NK-92 treated with Interleukin-12 subunit alpha and Interleukin-12 subunit beta, amount 100 ng/mL, for 24 hours (cell line): ENCODE measurements around the gene DGCR8.
"Not testable (repeated sequence)": the region's sequence is repeated elsewhere in the genome, so short reads cannot be mapped to it uniquely, and the experiment has no call there.

Source experiments
- DNase-seq: peaks from one replicate; lab custom pipeline; 2025; lab: John Stamatoyannopoulos, UW

The DGCR8 gene

DNA sequence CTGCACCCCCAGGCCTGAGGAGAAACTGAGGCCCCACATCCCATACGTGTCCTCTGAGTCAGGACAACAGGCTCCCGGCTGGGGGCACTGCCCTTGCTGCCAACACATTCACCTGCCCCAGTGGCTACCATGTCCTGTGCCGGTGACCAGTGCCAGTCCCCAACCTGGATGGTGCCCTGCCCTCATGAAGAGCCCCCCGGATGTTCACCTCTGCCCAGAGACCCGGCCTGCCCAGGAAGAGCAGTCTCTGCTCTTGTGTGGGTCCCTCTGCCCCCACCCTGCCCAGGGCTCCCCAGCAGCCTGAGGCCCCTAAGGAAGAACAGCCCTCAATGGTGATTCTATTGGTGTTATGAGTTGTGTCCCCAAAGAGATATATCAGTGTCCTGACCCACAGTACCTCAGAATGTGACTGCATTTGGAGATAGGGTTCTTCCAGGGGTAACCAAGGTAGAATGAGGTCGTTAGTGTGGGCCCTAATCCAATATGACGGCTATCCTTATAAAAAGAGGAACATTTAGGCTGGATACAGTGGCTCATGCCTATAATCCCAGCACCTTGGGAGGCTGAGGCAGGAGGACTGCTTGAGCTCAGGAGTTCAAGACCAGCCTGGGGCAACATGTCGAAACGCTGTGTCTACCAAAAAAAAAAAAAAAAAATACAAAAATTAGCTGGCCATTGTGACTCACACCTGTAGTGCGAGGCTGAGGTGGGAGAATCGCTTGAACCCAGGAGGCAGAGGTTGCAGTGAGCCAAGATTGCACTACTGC is 13.2 kb upstream of the DGCR8 start:
- no peak for DNase-seq

DNA sequence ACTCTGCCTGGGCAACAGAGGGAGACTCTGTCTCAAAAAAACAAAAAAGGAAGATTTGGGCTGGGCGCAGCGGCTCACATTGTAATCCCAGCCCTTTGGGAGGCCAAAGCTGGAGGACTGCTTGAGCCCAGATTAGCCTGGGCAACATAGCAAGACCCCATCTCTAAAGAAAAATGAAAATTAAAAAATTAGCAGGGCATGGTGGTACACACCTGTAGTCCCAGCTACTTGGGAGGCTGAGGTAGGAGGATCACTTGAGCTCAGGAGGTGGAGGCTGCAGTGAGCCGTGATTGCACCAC is 12.7 kb upstream of the DGCR8 start:
- not testable (repeated sequence) for DNase-seq

DNA sequence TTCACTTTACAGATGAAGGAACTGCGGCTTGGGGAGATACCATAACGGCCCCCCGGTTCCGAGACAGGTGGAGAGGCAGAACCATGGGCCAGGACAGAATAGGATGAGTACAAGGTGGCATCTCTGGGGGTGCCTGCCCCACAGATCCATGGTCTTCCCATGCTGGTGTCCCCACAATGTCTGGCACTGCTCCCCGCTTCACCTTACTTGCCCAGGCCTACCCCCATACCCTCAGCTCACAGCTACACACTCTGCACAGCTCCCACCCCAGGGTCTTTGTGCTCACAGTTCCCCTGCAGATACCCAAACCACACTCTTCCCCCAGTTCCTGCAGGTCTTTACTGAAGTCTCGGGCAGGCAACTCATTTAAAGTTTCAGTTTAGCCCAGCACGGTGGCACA is 11.4 kb upstream of the DGCR8 start:
- no peak for DNase-seq

DNA sequence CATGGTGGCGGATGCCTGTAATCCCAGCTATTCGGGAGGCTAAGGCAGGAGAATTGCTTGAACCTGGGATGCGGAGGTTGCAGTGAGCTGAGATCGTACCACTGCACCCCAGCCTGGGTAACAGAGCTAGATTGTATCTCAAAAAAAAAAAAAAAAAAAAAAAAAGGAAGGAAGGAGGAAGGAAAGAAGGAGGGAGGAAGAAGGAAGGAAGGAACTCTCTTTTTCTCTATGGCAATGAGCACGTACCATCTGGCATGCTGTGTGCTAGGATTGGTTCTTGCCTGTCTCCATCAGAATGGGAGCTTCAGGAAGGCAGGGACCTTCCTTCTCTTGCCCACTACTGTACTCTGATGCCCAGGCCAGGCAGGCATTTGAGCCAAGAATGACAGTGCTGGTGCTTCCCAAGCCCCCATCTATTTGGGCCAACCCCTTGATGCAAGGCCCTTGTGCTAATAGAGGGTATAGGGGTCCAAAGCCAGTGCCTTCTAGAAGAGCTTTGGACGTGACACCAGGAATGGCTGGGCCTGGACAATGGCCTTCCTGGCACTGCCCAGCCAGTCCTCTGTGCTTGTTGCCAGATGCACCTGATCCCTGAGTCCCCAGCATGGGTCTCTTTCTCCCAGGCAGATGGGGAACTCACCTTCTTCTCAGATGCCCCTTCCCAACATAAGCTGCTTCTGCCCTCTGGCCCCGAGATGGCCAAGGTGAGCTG is 10.6 kb upstream of the DGCR8 start:
- DNase-seq: no peak

DNA sequence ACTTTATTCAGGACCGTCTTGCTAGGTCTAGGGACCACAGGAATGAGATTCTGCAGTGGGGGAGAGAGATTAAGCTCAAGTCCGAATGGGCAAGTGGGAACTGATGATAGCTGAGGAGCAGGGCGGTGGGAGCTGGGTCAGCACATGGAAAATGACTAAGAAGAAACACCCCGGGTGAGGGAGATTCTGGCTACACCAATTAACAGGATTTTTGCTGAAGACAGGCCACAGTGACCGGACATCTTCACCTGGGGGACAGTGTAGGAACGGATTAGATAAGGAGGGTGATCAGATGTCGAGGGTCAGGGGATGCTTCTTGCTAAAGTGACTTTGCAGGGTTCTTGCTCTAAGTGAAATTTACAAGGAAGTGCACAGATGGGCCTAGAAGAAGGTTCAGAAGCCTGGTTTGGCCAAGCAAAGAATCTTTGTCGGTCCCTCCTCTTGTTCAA is 8.5 kb upstream of the DGCR8 start:
- no peak for DNase-seq

- no peak for DNase-seq
These were observed 3.3 kb upstream of the DGCR8 start for GRCh38 chr22:20076627-20077172.

- DNase-seq: peak; percentile 31
These were observed 369 bp downstream of the DGCR8 start for GRCh38 chr22:20080445-20080775.

GRCh38 chr22:20080776-20081654 is 974 bp downstream of the DGCR8 start:
- DNase-seq: no peak

- no peak for DNase-seq
These were observed 3.3 kb downstream of the DGCR8 start for GRCh38 chr22:20083157-20083890.

GRCh38 chr22:20083891-20084546 is 4.0 kb downstream of the DGCR8 start:
- DNase-seq: no peak

GRCh38 chr22:20084547-20085413 is 4.7 kb downstream of the DGCR8 start:
- DNase-seq: no peak

DNA sequence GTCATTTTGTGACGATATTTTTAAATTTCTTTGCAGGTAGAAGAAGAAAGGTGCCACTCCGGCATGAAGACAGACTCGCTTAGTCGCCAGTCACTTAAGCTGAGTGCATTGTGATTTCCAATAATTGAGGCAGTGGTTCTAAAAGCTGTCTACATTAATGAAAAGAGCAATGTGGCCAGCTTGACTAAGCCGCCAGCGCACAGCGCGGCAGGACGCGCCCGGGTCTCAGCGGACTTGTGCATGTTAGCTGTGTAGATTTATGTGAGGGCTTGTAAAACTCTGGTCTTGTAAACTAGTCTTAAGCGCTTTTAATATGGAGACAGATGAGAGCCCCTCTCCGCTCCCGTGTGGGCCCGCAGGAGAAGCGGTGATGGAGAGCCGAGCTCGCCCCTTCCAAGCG is 5.6 kb downstream of the DGCR8 start:
- no peak for DNase-seq

GRCh38 chr22:20086101-20086599 is 6.1 kb downstream of the DGCR8 start:
- DNase-seq: no peak

GRCh38 chr22:20086763-20087162 is 6.7 kb downstream of the DGCR8 start:
- DNase-seq: no peak

GRCh38 chr22:20087319-20088262 is 7.5 kb downstream of the DGCR8 start:
- no peak for DNase-seq

DNA sequence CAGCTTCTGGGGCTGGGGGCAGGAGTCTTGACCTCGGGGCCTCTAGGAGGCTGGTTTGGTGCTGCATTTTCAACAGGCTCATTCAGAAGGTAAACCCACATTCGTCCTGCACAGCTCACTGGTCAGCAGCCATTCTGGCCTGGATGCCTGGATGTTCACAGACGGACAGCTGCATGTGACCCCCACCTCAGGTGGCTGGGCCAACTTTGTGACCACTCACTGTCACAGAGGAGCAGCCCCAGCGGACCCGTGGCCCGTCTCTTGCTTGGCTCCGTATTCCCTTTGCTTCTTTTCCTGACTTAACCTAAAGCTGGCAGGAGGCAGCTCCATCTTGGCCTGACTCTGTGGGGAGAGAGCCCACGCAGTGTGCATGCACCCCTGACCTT is 8.2 kb downstream of the DGCR8 start:
- DNase-seq: no peak

DNA sequence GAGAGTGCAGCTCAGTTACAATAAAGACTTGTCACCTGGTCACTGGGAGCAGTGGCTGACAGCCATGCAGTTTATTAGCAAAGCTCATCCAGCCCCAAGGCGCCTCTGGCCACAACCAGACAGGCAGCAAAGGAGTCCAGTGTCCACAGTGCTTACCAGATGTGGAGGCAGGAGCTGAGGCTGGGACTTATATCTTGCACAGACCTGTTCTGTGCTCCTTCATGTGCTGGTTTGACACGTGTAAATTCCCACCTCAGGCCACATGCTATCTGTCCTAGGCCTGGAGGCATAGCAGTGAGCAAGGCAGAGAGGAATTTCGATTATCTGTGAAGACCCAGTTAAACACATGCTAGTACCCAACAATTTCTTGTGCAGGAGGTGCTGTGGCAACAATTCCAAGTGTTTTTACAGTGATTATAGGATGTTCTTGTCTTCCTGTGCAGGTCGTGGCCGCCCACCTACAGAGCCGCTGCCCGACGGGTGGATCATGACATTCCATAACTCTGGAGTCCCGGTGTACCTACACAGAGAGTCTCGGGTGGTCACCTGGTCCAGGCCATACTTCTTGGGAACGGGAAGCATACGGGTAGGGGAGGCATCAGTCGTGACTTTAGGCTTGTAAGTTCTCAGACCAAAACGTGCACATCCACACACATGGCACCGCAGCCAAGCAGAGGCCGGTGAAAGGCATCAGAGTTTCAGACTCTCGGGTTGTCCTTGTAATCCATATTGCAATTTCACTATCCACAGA is 9.4 kb downstream of the DGCR8 start:
- DNase-seq: no peak

DNA sequence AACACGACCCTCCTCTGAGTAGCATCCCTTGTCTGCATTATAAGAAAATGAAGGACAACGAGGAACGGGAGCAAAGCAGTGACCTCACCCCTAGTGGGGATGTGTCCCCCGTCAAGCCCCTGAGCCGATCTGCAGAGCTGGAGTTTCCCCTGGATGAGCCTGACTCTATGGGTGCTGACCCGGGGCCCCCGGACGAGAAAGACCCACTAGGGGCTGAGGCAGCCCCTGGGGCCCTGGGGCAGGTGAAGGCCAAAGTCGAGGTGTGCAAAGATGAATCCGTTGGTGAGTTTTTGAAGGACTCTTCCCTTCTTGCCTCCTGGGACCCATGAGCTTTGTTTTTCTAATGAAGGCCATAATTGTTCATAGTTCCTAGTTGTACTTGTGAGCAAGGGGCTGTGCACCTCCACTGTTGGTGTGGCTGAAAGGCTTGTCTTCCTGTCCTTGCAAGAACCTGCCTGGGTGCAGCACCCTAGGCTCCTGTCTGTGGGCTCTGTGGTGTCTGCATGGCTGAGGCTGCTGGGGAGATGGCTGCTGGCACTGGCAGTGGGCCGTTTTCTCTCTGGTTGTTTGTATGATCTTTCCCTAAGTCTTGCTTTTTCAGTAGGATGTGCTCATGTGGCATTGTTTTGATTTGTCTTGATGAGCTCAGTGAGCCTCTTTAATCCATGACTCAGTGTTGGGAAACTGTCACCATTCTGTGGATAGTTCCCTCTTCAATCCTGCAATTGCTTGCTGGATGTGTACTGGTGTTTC is 10.1 kb downstream of the DGCR8 start:
- no peak for DNase-seq
